ENCODE results near the gene LUZP4.

DNA sequence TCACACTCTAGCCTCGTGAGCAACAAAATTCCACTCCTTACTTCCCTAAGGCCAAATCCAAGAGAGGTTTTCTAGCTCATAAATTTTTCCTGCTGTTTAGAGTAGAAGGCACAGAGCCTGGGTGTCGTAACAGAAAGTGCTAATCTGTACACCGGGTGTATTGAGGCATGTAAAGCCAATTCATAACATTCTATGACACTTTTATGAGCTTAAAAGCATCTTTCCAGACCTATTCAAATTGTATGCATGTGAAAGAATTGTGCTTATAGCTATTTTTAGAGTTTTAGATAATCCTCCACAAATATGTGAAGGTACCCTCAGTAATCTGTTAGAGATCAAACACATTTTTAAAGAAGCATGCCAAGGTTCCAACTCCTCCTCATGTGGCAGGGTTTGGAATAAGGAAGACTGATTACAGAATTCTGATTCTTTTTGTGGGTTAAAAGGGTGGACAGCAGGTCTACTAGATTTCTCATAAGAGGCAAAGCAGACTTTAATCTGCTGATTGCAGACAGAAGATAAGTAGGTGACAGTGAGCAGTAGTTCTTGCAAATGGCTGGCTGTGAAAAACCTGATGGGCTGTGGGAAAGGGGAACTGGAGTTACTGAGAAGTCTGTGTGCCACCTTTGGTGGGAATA lies 30.2 kb upstream of the LUZP4 start:
- TF ChIP-seq POLR2AphosphoS5 (IDR thresholded peaks at IDR 0.05; ENCODE audit: low read depth) (no peak), EZH2 (IDR thresholded peaks at IDR 0.05; ENCODE audit: low read depth, unreplicated experiment) (no peak), CTCF (conservative IDR thresholded peaks at IDR 0.05; ENCODE audit: low read depth in 2 of 2) (no peak), JUNB (IDR thresholded peaks at IDR 0.05; ENCODE audit: unreplicated experiment) (no peak), REST (IDR thresholded peaks at IDR 0.05; ENCODE audit: unreplicated experiment) (no peak), CREB1 (CRISPR knock-in tag; IDR thresholded peaks at IDR 0.05; ENCODE audit: low read depth) (no peak)
